ENCODE measurements around the gene SLC38A4.

- TF ChIP-seq, protein P1, sequence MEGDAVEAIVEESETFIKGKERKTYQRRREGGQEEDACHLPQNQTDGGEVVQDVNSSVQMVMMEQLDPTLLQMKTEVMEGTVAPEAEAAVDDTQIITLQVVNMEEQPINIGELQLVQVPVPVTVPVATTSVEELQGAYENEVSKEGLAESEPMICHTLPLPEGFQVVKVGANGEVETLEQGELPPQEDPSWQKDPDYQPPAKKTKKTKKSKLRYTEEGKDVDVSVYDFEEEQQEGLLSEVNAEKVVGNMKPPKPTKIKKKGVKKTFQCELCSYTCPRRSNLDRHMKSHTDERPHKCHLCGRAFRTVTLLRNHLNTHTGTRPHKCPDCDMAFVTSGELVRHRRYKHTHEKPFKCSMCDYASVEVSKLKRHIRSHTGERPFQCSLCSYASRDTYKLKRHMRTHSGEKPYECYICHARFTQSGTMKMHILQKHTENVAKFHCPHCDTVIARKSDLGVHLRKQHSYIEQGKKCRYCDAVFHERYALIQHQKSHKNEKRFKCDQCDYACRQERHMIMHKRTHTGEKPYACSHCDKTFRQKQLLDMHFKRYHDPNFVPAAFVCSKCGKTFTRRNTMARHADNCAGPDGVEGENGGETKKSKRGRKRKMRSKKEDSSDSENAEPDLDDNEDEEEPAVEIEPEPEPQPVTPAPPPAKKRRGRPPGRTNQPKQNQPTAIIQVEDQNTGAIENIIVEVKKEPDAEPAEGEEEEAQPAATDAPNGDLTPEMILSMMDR (IDR thresholded peaks at IDR 0.05) = no peak
- no peak for TF ChIP-seq POLR2A (IDR thresholded peaks at IDR 0.05)
- no peak for TF ChIP-seq POLR2AphosphoS5 (IDR thresholded peaks at IDR 0.05)
- TF ChIP-seq EP300 (IDR thresholded peaks at IDR 0.05) = no peak
These were observed 29.8 kb downstream of the SLC38A4 start for GRCh38 chr12:46795988-46796387.
